Fibroblast of lung (primary cell): ENCODE data around the gene SRP14. TPM values are rescaled to one million over a fixed set of nuclear protein-coding genes. Genes with fewer than 3 reads are reported as not detected.

Experiments
- DNase-seq, 2 donors: peaks; one replicate each; pipeline versions ENCODE4 v3.0.0 to v3.0.0-alpha.2; 2010; ENCODE audit warnings: low read depth in 2 of 2
- H2AFZ ChIP-seq: 2 replicates; pipeline ENCODE4 v1.5.1; 2012; ENCODE audit warnings: low read length, control low read depth, inconsistent platforms
- H3K27ac ChIP-seq: 2 replicates; pipeline ENCODE4 v1.5.1; 2011; ENCODE audit warnings: low read length, control low read depth; ENCODE audit not compliant: insufficient read depth
- H3K27me3 ChIP-seq: 2 replicates; pipeline ENCODE4 v1.5.1; 2011; ENCODE audit warnings: mild to moderate bottlenecking, low read length; ENCODE audit not compliant: control insufficient read depth, insufficient read depth
- H3K36me3 ChIP-seq: 2 replicates; pipeline ENCODE4 v1.5.1; 2011; ENCODE audit warnings: low read length; ENCODE audit not compliant: control insufficient read depth, insufficient read depth
- H3K4me1 ChIP-seq: 2 replicates; pipeline ENCODE4 v1.5.1; 2011; ENCODE audit warnings: low read length; ENCODE audit not compliant: control insufficient read depth, insufficient read depth; ENCODE audit errors: extremely low read depth
- H3K4me2 ChIP-seq: 2 replicates; pipeline ENCODE4 v1.5.1; 2011; ENCODE audit warnings: low read length, control low read depth; ENCODE audit not compliant: insufficient read depth; ENCODE audit errors: extremely low read depth
- H3K4me3 ChIP-seq, 4 experiments: fragments of 200-600 bp in 1 of 4; sonication (generic) in 1 of 4; replicated peaks in 1 of 4; 2 replicates each; pipeline ENCODE4 v1.5.1; 2011 to 2016; ENCODE audit warnings: low read length in 4 of 4, low read depth in 3 of 4, mild to moderate bottlenecking in 3 of 4, control low read depth in 2 of 4, inconsistent platforms in 1 of 4, mixed read lengths in 1 of 4; ENCODE audit not compliant: insufficient read depth in 1 of 4; ENCODE audit errors: control extremely low read depth in 1 of 4
- H3K79me2 ChIP-seq: 2 replicates; pipeline ENCODE4 v1.5.1; 2012; ENCODE audit warnings: mild to moderate bottlenecking, low read length, inconsistent platforms; ENCODE audit not compliant: control insufficient read depth, insufficient read depth
- H3K9ac ChIP-seq: 2 replicates; pipeline ENCODE4 v1.5.1; 2011; ENCODE audit warnings: mild to moderate bottlenecking, low read length, control low read depth; ENCODE audit not compliant: insufficient read depth
- H3K9me3 ChIP-seq: 2 replicates; pipeline ENCODE4 v1.5.1; 2012; ENCODE audit warnings: low read depth, low read length; ENCODE audit not compliant: control insufficient read depth, insufficient read depth
- H4K20me1 ChIP-seq: 2 replicates; pipeline ENCODE4 v1.5.1; 2011; ENCODE audit warnings: low read length; ENCODE audit not compliant: control insufficient read depth, insufficient read depth; ENCODE audit errors: extremely low read depth
- CTCF ChIP-seq, 2 donors: IDR thresholded peaks in 1 of 2; conservative IDR thresholded peaks in 1 of 2; 1 replicate in 1 of 2; 2 replicates in 1 of 2; pipeline ENCODE4 v1.5.1; 2011 to 2012; ENCODE audit warnings: low read length in 2 of 2, control low read depth in 1 of 2, inconsistent platforms in 1 of 2, low read depth in 1 of 2, mild to moderate bottlenecking in 1 of 2
- EZH2 ChIP-seq: IDR thresholded peaks from 2 replicates; pipeline ENCODE4 v1.5.1; 2012; ENCODE audit warnings: low read length, control low read depth, mild to moderate bottlenecking; ENCODE audit errors: missing control alignments
- polyA plus RNA-seq, 2 donors: library from polyadenylated mRNA; depleted of rRNA in 1 of 2; stranded (reverse) in 1 of 2; unstranded in 1 of 2; fragments of >200 nt; gene quantifications; 2 replicates each; pipeline ENCODE4 v1.2.1, GENCODE V29; 2011 to 2012; ENCODE audit warnings: missing spikeins in 1 of 2
- total RNA-seq: library from RNA; depleted of rRNA; stranded (reverse); fragments of >200 nt; gene quantifications from 2 replicates; pipeline ENCODE4 v1.2.1, GENCODE V29; 2014

The SRP14 gene
- total and polyA plus RNA-seq, 2 donors (not counting 1 experiment from before 2014, with no cell fraction given) = 162 to 465 TPM

- Histone ChIP-seq H3K27ac (no peak overlapping the region), H3K4me3 (no peak overlapping the region), H3K9ac (no peak overlapping the region), H3K9me3 (no peaks in the 10 kb centered on the region), H2AFZ (no peak overlapping the region), H3K36me3 (no peaks in the 10 kb centered on the region), H3K79me2 (no peaks in the 10 kb centered on the region), H3K4me1 (peaks cover 3% of the 10 kb centered on the region), H3K27me3 (no peaks in the 10 kb centered on the region), H3K4me2 (no peak overlapping the region), H4K20me1 (no peaks in the 10 kb centered on the region)
- DNase-seq = no peak
- TF ChIP-seq CTCF (conservative IDR thresholded peaks at IDR 0.05 in 1 of 2, IDR thresholded peaks at IDR 0.05 in 1 of 2; ENCODE audit: low read depth in 1 of 2, low read length in 2 of 2) = no peak
- no peak for TF ChIP-seq EZH2
Measured at GRCh38 chr15:40070166-40070557, 31.2 kb upstream of the SRP14 start.

GRCh38 chr15:40069178-40070165 is 30.5 kb upstream of the SRP14 start:
- Histone ChIP-seq H3K9me3 (no peaks in the 10 kb centered on the region), H3K27me3 (no peaks in the 10 kb centered on the region), H3K79me2 (no peaks in the 10 kb centered on the region), H3K9ac (peak overlapping the region; percentile 42), H3K36me3 (no peaks in the 10 kb centered on the region), H4K20me1 (no peaks in the 10 kb centered on the region), H3K4me2 (no peak overlapping the region), H3K4me1 (peaks cover 6% of the 10 kb centered on the region), H2AFZ (peak overlapping the region; percentile 46), H3K27ac (no peak overlapping the region), H3K4me3 (no peak overlapping the region)
- TF ChIP-seq EZH2 (no peak), CTCF (conservative IDR thresholded peaks at IDR 0.05 in 1 of 2, IDR thresholded peaks at IDR 0.05 in 1 of 2; ENCODE audit: low read depth in 1 of 2, low read length in 2 of 2) (no peak)
- peak; percentile 56 to 69 for DNase-seq

GRCh38 chr15:40067921-40068624 is 29.1 kb upstream of the SRP14 start:
- Histone ChIP-seq H4K20me1 (no peaks in the 10 kb centered on the region), H3K9me3 (no peaks in the 10 kb centered on the region), H3K36me3 (no peaks in the 10 kb centered on the region), H3K4me1 (peaks cover 15% of the 10 kb centered on the region), H2AFZ (no peak overlapping the region), H3K4me2 (no peak overlapping the region), H3K79me2 (no peaks in the 10 kb centered on the region), H3K27ac (no peak overlapping the region), H3K27me3 (no peaks in the 10 kb centered on the region), H3K4me3 (no peak overlapping the region), H3K9ac (no peak overlapping the region)
- no peak for TF ChIP-seq CTCF (conservative IDR thresholded peaks at IDR 0.05 in 1 of 2, IDR thresholded peaks at IDR 0.05 in 1 of 2; ENCODE audit: low read depth in 1 of 2, low read length in 2 of 2)
- no peak for TF ChIP-seq EZH2
- no peak for DNase-seq
